ENCODE data around the gene ATP11A.

Gene ATP11A

DNA sequence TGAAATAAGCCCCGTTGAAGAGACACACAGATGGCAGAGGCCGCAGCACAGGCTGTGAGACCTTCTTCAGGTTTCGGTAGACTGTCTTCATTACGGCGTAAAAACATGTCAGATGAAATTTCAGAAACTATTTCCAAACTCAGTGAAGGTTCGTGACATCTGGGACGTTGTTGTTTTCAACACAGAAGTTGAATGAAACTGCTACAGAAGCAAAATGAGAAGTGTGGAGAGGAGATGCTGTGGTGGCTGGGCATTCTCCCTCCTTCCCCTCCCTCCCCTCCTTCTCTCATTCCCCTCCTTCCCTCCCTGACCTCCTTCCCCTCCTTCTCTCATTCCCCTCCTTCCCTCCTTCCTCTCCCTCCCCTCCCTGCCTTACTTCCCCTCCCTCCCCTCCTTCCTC is 113.6 kb downstream of the ATP11A start:
- DNase-seq: no peak

DNA sequence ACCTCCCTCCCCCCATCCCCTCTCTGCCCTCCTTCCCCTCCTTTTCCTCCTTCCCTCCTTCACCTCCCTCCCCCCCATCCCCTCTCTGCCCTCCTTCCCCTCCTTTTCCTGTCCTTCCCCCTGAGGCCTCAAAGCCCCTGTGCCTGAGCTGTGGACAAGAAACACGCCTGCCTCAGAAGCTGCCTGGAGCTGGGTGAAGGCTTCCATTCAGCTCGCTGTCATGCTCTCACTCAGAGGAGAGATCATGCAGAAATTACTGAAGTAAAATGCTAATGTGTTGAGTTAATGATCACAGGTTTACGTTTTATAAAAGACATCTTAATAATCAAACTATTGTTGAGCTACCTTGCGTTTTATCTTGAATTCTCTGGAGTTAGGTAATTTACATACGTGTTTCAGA is 114.5 kb downstream of the ATP11A start:
- no peak for DNase-seq

DNA sequence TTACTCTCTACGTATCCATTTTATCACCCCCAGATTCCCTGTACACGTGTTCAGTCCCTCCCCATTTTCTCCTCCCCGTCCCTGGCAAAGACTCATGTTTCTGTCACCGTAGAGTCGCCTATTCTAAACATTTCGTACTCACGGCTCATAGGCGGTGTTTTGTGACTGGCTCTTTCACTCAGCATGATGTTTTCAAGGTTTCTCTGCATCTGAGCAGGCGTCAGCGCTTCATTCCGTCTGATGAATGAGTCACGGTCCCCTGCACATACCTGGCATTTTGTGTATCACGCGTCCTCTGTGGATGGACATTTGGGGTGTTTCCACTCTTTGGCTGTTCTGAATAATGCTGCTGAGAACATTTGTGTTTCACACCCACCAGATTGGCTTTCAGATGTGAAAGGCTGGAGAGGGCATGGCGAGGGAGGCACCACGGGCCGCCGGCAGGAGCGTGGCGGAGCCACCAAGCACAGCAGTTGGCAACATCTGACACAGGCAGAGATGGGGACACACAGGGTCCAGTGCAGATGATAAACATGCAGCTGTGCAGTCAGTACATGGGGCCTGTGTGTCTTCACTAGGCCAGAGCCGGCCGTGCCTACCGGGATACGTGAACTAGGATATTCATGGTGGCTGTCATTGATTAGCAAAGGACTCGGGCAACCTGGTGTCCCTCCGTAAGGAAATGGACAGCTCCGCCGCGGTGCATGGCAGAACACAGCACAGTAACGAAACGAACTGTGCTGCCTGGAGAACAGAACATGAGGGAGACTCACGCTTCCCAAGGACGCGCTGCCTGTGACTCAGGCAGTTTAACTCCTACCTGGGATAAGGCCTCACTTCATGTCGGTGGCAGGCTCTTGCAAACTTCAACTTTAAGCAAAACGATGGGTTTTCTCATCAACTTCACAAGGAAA is 117.2 kb downstream of the ATP11A start:
- no peak for DNase-seq

DNA sequence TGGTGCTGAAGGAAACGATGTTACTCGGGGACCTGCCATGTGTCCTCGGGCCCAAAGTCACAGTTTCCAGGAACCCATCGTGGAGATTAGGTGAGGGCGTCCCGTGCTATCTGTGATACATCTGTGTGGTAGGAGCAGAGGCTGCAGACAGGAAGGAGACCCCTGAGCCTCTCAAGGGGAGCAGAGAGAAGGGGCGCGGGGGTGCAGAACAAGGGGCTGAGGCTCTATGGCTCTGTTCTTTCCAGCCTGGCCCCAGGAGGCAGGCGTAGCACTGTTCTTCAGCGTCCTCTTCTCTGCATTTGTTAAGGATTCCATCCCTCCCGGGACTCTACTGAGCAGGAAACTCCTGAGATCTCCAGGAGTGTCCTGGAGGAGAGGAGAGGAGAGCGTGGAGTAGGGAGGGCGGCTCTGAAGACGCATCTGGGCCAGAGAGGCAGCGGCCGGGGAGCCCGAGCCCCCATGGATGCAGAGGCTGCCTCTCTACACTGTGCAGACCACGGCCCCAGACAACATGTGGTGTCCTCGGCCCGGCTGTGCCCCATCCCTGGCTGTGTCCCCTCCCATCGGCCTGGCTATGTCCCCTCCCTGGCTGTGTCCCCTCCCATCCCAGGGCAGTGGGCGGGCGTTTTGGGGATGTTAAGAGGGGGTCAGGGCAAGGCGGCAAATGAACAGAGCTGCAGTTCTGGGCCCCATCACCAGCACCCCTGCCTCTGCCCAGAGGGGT is 118.0 kb downstream of the ATP11A start:
- DNase-seq: no peak

DNA sequence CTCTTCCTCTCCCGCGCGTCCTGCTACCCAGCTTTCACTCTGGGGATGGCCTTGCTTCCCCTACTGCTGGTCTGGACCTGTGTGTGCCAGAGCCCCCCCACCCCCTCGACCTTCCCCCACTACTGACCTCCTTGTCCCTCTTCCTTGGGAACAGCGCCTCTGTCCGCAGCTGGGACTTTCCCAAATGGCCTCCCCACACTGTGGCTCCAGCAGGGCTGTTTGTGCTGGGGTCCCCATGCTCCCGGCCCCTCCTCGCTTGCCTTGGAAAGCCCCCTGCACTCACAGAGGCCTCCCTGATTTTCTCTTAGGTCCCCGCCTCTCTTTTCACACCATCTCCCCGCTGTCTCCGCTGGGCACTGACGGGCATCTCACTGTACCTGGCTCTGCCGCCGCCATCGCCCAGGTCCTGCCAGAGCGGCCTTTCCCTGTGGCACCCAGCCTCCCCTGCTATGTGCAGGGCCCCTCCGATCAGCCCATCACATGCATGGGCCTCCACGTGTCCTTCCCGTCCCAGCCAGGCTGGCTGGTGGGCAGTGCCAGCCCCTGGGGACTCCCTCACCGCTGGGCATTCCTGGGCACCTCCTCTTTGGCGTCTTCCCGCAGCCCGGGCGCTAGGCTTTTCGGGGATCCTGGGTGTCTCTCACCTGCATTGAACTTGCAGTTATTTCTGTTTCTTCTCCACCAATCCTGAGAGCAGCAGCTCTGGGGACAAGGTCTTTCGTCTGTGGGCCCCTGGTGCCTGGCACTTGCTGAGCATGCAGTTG is 118.7 kb downstream of the ATP11A start:
- no peak for DNase-seq

DNA sequence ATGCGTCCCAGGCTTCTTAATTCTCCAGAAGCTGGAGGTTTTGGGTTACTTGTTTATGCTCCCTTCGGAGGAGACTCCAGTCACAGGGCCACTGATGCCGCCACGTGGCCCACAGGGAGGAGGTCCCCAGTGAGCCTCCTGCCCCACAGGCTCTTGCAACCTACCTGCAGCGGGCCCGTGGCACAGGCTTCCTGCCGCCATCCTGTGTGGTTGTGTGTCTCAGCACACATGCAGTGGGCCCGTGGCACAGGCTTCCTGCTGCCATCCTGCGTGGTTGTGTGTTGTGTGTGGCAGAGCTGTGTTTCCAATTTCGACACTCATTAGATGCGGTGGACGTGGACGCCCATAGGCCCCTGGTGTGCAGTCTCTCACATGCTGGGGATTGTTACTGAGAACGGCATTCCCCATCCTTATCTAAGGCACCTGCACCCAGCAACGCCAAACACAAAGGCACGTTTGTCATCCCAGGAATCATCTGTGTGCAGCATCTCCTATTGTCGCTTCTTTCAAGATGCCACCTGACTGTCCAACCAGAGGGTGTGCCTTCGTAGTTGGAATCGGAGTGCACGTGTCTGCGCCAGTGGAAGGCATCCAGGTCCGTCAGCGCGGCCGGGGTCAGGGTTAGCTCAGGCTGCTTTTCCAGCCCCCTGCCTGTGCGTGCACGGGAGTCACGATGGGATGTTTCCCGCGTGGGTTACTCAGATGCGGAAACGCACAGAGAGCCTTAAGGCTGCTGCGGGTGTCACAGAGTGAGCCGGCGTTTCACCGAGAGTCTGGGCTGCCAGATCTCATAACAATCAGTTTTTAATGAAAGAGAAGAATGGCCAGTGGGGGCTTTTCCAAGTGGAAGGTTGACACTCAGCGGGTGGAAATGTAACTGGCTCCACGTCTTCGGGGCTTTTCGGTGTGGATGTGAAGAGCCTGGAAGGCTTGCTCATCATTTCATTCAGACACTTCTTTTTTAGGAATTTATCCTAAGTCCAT is 119.8 kb downstream of the ATP11A start:
- DNase-seq: no peak

DNA sequence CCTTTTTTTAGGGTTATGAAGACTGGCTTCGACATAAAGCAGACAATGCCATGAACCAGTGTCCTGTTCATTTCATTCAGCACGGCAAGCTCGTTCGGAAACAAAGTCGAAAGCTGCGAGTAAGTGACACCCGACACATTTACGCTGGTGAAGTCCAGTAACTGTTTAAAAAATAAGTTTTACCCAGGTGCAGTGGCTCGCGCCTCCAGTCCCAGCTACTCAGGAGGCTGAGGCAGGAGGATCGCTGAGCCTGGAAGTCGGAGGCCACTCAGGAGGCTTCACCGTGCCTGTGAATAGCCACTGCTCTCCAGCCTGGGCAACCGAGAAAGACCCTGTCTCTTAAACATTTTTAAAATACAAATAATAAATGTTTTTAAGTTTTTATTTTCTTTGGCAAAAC is 120.8 kb downstream of the ATP11A start:
- no peak for DNase-seq

DNA sequence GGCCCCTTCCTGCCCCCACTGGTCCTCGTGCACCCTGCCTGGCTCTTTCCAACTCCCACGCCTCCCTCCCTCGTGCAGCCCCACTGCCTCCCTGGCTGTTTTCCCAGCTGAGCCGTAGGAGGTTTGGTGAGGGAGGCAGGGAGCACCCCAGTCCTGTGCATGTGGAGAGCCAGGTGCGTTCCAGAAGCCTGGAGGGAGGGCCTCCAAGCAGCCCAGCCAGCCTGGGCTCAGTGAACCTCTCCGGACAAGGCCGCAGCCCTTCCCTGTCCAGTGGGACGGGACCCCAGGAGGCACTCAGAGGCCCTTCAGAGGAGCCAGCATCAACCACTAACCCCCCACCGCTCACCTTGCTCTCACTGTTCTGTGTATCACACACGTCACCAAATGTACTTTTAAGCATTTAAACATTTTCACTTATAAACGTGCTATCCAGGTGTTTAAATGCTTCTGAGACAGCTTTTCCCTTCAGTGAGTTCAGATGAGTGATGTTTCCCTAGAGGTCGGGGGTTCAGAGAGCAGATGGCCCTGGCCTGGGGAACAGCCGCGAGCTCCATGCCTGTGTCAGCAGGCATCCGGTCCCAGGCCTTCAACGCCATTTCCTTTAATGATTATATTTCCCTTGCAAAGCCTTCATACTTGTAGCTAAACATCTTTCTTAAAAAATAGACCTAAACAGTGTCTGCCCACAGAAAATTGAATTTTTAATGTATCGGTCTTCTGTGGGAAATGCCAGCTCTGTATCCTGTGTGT is 122.6 kb downstream of the ATP11A start:
- no peak for DNase-seq

DNA sequence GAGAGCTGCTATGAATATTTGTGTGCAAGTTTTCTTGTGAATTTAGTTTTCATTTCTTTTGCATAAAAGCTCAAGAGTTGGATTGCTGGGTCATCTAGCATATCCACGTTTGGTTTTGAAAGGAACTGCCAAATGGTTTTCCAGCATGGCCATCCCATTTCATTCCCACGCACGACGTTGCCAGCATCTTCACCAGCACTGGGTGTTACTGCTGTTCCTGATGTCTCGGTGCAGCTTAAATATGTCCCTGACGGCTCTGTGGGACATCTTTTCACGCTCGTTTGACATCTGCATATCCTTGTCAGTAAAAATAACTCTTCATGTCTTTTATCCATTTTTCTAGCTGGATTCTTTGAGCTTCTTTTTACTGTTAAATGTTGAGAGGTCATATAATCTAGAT is 123.7 kb downstream of the ATP11A start:
- DNase-seq: no peak

DNA sequence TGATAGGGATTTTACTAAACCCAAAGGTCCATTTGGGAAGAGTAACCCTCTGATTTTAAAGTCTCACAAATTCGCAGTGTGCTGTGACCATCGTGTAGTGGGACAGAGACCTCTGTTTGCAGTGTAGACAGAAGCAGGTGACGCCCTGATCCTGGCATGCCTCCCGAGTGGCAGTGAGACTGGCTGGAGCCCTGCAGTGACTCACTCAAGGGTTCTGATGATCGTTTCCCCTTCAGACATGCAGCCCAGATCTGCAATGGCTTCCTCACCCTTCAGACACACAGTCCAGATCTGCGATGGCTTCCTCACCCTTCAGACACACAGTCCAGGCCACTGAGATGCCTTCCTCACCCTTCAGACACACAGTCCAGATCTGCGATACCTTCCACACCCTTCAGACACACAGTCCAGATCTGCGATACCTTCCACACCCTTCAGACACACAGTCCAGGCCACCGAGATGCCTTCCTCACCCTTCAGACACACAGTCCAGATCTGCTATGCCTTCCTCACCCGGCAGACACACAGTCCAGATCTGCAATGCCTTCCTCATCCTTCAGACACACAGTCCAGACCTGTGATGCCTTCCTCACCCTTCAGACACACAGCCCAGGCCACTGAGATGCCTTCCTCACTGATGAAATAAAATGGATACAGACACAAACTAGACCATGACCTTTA is 125.2 kb downstream of the ATP11A start:
- no peak for DNase-seq

DNA sequence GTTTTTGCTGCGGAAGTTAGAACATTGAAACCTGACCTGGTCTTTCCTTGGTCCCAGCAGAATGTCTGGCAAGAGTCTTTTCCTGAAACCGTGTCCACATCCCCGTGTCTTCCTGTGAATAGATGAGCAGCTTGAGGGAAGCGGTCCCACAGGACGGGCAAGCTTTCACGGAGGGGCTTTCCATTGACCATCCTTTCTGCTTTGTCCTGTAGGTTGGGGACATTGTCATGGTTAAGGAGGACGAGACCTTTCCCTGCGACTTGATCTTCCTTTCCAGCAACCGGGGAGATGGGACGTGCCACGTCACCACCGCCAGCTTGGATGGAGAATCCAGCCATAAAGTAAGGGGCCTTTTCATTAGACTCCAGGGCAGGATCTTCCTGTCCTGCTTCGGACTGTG is 126.0 kb downstream of the ATP11A start:
- no peak for DNase-seq

DNA sequence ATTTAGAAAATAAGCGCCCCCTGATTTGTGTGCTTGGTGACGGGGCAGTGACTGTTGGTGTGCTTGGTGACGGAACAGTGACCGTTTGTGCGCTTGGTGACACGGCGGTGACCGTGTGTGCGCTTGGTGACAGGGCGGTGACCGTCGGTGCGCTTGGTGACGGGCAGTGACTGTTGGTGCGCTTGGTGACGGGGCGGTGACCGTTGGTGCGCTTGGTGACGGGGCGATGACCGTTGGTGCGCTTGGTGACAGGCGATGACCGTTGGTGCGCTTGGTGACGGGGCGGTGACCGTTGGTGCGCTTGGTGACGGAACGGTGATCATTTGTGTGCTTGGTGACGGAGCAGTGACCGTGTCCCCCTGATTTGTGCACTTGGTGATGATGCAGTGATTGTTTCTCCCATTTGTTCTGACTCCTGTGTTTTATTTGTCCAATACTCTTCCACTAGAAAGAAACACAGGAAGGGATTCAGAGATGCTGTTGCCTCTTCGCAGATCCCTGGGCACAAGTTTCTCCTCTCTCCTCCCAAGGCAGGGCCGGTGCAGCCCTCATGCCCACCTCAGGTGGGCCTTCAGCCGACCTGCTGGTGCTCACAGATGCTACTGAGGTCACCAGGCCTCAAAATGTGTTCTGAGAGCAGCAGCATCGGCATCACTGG is 128.3 kb downstream of the ATP11A start:
- DNase-seq: no peak

DNA sequence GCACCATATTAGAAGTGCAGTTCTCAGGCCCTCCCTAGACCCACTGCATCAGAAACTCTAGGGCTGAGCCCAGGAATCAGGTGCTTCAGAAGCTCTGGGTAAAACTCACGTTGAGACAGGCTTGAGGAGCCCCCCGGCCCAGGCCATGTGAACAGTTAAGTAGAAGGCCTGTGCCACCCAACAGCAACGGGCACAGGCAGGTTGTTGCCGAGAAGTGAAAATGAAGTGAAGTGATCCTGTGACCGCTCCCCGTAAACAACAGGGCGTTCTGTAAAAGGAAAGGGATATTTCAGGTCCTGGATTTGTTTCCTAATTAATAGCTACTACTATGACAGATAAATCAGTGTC is 128.8 kb downstream of the ATP11A start:
- no peak for DNase-seq

DNA sequence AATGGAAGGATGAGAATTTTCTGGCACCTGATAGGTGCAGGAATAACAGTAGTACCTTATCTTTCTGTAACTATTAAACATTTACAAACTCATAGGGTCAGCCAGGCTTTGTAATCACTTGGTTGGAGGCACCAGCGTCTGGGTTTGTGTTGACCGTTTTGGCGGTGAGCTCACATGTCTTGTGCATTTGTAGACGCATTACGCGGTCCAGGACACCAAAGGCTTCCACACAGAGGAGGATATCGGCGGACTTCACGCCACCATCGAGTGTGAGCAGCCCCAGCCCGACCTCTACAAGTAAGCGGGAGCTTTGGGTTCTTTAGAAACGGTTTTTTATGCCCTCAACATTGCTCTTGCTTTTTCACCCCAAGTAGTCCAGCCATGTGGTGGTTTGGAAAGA is 129.3 kb downstream of the ATP11A start:
- DNase-seq: no peak

DNA sequence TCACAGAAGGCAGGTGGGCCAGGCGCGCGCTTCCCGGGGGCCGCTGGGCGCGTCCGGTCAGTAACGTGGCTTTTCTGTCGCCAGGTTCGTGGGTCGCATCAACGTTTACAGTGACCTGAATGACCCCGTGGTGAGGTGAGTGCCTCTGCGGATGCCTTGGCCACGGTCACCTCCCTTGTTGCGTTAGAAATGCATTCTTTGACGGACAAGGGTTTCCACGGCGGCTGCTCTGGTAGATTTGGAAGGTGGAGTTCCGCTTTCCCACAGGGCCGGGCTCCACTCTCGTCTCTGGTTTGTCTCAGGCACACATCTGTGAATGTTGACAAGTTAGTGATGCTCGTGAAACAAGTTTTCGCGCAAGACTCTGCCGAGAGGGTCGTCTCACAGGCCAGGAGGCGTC is 130.0 kb downstream of the ATP11A start:
- DNase-seq: no peak

DNA sequence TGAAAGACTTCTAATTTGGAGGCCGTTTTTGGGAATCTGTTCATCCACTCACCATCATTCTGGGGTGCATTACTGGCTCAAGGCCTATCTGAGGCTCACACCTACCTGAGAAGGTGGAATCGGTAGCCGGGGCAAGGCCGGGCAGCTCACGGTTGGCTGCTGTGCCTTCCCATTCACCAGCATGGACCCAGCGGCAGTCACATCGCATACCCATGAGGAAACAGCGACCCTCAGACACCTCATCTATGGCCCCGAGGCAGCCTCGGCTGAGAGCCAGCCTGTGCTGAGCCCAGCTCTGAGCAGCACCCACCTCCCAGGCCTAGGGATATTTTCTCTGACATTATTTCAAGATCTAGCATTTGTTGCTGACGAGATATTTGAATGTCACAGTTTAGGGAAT is 130.5 kb downstream of the ATP11A start:
- DNase-seq: no peak

DNA sequence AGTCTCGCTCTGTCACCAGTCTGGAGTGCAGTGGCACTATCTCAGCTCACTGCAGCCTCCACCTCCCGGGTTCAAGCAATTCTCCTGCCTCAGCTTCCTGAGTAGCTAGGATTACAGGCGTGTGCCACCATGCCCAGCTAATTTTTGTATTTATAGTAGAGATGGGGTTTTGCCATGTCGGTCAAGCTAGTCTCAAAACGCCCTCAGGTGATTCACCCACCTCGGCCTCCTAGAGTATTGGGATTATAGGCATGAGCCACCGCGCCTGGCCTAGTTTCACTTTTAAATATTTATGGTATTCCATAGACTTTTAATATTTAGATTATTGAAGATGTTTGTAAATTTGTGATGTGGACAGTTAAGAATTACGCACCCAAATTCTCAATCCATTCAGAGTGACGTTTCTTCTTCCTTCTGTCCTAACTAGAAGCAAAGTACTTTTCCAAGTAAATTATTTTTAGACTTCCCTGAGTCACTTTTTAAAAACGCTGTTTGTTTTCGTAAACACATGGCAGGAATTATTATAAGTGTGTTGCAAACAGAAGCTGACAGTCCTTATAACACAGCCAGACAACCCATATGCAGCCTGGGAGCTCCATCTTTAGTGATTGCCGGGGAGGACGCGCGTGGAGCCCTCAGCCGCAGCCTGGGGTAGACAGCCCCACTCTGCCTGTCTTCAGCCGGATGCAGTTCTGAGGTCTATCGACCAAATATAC is 131.7 kb downstream of the ATP11A start:
- no peak for DNase-seq

DNA sequence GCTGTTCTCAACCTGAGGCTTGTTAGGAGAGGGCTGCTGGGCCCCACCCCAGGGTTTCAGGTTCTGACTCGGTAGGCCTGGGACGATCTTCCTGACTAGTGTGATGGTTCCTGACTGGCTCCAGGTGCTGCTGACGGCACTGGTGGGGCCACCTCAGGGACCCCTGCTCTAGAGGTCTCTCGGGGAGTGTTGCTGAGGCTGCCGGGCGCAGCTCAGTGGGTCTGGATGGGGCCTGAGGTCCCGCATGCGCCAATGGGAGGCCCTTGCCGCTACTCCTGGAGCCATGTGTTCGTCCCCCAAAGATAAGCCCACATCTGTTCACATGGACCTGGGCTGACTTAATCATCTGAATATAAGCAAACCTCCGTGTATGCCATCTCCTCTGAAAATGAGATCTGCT is 133.0 kb downstream of the ATP11A start:
- DNase-seq: no peak

DNA sequence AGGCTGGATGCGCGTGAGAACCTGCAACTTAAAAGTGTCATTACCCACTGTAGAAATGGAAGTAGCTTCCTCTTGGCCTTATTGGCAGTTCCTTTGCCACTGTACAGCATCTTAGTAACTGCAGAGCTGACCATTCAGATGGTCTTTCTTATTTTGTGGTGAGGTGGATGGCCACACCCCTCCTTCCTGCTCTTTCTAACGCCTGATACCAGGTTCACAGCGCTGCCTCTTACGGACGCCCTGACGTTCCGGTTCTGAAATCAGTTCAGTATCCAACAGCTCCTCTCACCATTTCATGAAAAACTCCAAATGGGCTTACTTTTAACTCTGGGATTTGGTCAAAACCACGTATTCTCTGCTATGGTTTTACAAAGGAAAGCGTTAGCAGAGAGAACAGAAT is 134.6 kb downstream of the ATP11A start:
- no peak for DNase-seq

DNA sequence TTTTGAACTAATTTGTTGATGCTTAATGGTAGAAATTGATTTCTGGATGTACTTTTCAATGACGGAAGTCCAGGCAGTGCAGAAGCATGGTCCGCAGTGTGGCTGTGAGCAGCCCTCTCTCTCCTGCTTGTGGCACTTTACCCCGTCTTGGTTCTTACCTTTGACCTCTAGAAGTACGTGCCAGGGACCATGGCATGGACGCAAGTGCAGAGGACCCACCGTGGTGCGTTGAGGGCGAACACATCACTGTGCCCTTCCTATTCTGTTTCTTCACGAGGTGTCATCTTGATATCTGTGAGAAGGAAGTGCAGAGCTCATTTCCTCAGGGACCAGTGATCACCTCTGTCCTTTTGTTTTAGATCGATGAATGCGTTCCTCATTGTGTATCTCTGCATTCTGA is 135.2 kb downstream of the ATP11A start:
- no peak for DNase-seq

Measured in femur (tissue), 1 donor.